Caki2 (cell line): ENCODE results near the gene KCTD6. TPM values are rescaled to one million over a fixed set of nuclear protein-coding genes. Genes with fewer than 3 reads are reported as not detected.
A peak's percentile ranks its signal among the peaks of the same experiment; 100 is the strongest.

Source experiments
- DNase-seq: peaks from one replicate; pipeline ENCODE4 v3.0.0-alpha.2; 2015; ENCODE audit warnings: low read depth
- in situ Hi-C: cut with HindIII; loops from 2 replicates; pipeline ENCODE4 v1.10.0; 2016; ENCODE audit warnings: low sequenced_read_pairs, low pct_unique_long_range_greater_than_20kb, mixed read lengths
- total RNA-seq: library from RNA; depleted of rRNA; stranded (reverse); fragments of >200 nt; shearing (Covaris generic); gene quantifications from 2 replicates; pipeline ENCODE4 v1.2.3, GENCODE V29; 2014; ENCODE audit warnings: low replicate concordance

The KCTD6 gene
- total RNA-seq, 1 experiment from 2014 or later: 3.5 TPM

DNA sequence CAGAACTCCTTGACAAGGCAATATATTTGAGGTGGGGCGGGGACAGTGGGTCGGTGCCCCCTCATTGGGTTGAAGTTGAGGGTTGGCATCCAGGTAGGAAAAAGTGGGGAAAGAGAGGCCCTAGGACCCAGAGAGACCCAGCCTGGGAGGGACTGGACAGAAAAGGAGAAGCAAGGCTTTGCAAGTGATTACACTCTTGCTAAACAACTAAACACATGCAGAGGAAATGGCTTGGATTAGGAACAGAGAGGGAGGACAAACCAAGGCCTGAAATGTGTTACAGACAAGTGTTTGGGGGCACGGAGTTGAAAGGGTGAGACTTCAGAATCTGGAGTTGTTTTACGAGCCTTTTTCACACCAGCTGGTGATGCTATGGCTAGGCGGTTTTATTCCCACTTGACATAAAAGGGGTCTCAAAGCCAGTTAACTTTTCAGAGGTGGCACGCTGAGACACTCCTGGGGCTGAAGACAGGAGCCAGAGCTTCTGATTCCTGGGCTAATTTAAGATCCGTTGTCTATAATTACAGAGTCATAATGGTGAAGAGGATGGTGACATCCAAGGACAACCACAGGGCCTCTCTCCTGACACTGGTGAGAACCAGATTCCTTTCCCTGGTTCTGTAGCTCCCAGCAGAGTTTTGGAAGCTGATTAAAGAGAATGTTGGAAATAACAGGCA is 7.7 kb upstream of the KCTD6 start:
- in situ Hi-C loops: no loop called here
- DNase-seq: no peak

DNA sequence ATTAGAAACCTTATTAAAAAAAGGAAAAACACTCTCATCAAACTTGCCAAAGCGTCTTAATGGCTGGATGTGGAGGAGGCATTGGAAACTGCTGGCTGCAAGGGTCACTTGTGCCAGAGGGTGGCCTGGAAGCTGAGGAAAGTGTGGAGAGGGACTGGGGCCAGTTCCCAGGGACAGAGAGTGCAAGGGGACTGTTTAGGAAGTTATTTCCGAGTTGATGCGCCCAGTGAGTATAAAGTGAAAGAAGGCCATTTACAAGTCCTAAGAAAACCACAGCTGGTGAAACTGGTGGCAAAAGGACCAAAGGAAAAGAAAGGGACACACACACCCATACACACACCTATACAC is 7.2 kb upstream of the KCTD6 start:
- in situ Hi-C loops: no loop called here
- DNase-seq: no peak

DNA sequence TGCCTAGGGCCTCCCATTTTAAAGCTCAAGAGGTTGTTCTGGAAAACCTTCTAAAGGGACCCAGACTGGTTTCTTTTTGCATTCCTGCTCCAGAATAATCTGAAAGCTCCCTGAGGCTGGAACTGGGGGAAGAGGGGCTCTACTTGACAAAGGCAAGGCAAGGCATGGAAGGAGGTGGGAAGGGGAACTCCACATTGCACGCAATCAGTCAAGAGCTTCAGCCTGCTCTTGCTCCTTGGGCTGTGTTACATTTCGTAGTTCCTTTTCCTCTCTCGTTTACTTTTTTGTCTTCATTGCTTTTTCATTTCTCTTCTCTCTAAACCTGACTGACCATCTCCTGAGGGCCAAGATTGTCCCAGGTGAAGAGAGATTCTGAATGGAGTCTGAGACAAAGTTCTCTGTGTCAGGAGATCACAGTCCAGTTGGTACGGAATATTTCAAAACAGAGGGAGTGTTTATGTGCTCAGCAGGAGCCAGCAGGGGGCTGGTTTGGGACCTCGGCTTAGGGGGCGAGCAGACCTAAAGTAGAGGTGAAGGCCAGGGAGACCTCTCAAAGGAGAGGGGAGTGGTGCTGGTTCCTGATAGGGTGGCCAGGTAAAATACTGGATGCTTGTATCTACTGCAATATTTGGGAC is 6.0 kb upstream of the KCTD6 start:
- in situ Hi-C loops: no loop called here
- no peak for DNase-seq

DNA sequence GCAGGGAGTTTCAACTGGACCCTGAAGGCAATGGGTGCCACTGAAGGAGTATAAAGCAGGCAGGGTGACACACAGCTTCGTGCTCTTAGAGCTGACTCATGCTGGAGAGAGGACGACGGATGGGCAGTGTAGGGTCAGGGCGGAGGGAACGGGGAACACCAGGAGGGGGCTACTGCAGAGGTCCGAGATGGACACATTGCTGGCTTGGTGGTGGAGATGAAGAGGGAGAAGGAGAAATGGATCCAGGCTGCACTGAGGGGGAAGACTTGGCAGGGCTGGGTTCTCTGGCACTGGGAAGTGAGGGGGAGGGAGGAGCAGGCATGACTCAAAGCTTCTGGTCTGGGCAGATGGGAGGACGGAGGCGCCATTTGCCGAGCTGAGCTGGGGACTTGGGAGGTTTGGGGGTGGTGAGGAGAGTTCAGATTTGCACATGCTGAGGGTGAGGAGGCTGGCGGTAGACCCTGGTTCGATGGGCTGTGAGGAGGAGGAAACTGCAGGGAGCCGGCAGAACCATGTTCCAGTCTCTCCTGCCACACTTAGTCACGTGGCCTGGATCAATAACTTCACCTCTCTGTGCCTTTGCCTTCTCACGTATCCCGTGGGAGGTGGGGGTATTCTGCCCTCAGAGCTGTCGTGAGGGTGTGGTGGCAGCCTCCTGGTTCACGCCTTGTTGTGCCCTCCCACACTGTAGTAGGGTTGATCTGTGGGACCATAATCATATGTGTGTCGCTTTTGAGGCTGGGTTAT is 4.6 kb upstream of the KCTD6 start:
- DNase-seq: peak; percentile 60
- in situ Hi-C loops: no loop called here

DNA sequence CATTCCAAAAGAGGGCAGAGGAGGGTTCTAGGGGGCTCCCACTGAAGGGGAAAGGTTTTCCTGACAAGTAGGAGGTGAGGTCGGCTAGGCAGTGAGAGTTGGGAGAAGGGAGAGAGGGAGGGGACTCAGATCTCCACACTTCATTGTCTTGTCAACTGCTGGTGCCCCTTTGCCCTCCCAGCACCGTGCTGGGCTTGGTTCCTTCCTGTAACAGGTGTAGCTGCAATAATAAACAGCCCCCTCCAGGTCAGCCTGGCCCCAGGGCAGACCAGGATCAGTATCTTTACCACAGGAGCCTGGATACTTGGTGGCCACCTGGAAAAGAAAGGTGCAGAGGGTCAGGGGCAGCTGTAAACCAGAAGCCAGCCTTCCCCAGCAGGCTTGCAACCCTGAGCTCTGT is 2.9 kb upstream of the KCTD6 start:
- in situ Hi-C loops: no loop called here
- no peak for DNase-seq

DNA sequence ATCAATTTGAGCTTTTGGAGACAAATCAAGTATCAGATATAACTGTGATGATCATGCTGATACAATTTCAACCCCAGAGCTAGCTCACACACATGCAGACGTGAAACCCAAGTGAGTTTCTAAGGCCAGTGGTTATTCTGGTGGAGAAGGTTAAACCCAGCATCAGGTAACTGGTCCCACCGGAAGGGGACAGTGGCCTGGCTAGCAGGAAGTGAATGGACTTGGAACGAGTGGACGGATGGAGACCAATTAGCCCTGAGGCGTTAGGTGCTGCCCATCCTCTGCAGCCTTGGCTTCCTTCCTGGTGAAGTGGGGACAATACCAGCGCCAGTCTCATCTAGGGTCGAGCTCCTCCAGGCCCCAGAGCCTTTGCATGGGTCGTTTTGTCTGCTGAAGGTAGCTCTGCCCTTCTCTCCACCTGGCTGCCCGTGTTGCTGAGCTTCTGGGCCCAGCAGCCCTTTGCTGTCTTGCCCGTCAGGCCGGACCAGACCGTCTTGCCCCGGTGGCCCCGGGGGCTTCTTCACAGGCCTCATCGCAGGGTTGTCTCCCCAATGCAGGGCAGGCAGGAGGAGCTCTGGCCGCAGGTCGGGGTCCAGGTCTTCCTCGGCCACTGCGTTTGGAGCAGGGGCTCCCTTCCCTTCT is 915 bp upstream of the KCTD6 start:
- DNase-seq: no peak
- in situ Hi-C loops: no loop called here

DNA sequence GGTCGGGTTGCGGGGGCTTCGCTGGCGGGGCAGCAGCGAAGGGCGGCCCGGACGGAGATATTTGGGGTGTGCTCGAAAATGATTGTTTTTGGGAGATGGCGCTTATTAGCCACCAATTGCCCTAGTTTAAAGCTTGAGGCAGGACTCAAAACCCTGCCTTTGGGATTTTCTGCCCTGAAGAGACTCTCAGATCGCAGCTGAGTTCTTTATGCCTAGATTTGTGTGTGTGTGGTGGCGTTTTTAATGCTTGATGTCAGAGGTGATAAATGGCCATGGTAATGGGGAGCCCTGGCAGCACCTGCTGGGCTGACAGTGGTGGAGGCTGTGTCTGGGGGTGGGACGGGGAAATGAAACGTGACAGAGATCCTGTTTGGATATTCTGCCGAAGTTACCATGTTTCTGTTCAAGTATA is 604 bp downstream of the KCTD6 start:
- in situ Hi-C loops: no loop called here
- no peak for DNase-seq

DNA sequence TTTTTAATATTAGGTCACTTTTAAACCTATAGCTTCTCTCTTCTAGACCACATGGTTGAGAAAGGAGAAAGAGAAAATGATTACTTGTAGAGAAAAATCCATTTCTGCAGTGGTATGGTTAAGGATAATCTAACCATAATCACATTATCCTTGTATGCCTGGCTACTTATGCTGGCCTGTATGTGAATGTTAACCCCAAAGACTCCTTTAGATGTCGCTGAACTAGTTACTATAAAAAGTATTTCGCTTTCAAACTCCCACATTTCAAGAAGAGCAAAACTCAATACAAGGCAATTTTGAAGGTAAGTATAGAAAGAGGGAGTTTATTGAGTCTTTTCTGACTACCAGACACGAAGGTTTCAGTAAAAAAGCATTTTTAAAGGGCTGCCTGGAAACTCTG is 2.2 kb downstream of the KCTD6 start:
- no peak for DNase-seq
- in situ Hi-C loops: no loop called here

DNA sequence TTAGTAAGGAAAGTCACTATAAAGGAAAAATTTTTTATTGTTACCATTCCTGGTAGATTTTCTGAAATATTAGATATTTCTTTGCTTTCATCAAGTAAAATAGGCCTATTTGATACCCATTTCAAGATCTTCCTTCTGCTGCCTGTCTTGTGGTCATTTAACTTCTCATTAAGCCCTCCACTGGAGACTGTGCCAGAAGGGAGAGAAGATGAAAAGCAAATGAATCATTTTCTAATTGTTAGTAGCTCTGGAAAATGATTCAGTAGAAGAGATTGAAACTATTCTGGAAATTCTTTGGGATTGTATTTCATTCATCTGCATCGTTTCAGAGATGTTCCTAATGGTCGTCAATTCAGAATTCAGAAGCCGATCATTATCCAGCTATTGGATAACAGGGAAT is 3.2 kb downstream of the KCTD6 start:
- in situ Hi-C loops: no loop called here
- no peak for DNase-seq

DNA sequence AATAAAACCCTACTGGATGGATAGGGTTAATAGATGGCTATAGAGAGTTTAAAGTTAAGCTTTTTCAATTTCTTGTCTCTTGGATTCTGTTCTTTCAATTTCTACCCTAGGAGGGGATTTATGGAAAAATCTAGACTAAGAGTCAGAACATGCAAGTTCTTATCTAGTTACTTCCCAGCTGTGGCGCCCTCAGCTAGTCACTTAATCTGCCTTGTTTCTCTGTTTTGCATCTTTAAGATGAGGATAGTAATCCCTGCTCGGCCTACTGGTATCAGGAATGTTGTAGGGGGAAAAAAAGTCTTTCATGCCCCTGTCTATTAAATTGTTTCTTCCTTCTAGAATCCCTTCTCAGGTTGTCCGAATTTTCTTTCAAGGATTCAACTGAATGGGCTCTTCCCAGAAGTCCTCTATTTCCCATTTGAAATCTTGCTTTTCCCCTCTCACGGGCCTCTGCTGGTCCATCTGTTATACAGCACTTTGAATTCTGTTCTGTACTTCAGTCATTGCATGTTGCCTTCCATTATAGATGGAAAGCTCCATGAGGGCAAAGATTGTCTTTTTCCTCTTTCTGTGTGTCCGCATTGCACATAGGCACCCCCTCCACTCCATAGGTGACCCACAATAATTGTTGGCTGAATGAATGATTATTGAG is 4.4 kb downstream of the KCTD6 start:
- in situ Hi-C loops: no loop called here
- no peak for DNase-seq

DNA sequence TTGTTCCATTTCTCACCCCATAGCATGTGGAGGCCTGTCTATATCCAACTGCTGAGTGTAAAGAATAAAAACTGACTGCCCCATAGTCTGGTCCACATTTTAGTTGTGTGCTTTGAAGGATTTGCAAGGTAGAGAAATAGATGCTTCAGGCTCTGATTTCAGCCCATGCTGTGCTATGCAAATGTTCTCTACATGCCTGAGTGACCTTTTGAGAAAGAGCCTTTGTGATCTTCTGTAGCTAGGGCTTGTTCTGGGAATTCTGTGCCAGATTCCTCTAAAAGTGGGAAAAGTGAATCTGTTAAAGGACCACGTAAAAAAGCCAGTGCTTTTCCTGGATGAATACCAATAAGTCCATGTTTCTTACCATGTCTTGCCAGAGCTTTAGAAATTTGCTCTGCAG is 5.2 kb downstream of the KCTD6 start:
- in situ Hi-C loops: no loop called here
- DNase-seq: peak; percentile 12

DNA sequence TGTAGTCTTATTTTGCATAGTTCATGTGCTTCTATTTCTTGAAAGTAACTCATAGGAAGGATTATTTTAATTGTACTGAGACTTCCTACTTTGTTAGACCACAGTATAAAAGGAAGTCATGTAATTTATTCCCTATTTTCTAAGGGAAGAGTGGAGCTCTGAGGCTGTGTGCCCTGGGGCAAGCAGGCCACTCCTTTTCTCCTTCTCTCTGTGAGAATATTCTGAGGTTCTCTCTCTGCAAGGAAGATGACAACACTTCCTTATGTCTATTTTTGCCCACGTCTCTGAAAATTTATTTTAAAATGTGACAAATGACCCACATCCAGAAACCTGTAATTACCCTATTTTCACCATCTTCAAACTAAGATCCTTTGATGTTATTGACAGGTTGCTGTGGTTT is 11.0 kb downstream of the KCTD6 start:
- no peak for DNase-seq
- in situ Hi-C loops: no loop called here

DNA sequence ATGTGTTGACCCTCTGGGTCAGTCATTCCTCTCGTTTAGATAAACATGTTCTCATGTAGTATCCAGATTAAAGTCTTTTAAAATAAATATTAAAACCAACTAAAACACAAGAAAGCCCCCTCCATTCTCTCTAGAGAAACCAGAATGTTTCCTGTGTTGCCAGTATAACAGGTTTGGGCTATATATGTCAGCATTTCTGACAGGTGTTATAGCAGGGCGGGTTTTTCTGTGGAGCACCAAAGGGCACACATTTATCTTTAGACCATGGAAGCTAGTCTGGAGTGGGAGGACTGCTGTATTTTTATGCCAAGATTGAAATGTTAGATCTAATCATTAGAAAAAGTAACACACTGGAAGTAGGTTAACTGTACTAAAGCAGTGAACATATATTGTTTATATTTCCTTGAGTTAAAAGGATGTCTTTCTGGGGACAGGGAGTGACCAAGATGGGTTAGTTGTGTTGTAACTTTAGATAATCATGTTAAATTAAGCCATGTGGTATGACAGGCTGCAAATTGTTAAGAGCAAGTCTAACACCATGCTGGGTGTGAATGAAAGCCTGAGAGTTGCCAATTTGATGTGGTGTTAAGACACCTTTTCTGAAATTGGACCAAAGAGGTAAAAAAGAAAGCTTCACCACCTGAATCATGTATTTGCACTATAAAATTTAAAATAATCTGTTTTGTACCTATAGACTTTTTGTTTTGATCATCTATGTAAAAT is 15.6 kb downstream of the KCTD6 start:
- in situ Hi-C loops: no loop called here
- DNase-seq: no peak

DNA sequence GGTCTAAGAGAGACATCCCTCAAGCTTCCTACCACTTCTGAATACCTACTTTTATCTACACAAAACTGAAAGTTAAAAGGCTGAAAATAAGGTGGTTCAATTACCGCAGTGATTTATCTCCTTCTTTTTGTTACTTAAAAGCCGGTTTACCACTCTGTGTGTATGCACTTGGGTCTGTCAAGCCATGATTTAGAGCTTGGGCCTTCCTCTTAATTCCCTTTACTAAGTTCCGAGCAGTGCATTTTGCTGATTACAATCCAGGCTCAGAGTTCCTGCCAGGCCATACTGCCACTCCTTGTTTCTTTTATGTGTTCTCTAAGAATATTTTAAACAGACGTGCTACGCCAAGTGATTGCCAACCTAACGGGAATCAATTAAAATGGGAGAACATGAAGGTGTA is 16.5 kb downstream of the KCTD6 start:
- no peak for DNase-seq
- in situ Hi-C loops: no loop called here

DNA sequence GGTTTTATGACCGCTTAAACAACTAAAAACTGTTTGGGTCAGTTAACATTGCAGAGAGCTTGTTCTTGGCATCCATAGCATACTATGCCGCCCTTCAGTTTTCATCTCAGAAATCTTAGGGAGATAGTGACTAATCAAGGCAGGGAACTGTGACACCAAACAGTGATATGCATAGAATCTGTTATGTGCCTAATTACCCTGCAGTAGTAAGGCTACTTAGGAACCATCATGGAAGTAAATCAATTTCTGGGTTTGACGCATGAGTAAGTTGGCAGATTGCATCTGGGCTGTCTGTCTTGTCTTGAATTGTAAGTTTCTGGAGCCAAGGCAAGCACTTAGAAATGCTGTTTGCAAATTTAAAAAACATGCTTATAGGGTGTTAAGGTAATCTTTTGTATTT is 22.5 kb downstream of the KCTD6 start:
- in situ Hi-C loops: no loop called here
- DNase-seq: no peak

DNA sequence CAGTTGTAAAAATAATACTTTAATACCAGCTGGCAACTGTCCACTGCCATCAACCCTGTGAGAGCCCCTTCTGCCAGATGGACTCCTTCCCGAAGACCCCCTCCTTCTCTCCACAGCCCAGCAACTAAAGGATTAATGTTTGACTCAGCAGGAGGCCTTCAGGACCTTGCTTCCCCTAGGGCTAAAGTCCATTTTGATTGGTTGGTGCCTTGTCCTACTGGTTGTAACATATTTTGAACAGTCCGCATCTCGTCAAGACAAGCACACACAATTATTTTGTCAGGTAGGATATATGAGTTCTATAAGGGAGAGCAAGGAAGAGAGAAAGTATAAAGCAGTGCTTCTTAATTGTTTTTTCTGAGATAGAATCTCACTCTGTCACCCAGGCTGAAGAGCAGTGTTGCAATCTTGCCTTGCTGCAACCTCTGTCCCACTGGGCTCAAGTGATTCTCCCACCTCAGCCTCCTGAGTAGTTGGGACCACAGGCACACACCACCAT is 26.4 kb downstream of the KCTD6 start:
- in situ Hi-C loops: no loop called here
- no peak for DNase-seq

DNA sequence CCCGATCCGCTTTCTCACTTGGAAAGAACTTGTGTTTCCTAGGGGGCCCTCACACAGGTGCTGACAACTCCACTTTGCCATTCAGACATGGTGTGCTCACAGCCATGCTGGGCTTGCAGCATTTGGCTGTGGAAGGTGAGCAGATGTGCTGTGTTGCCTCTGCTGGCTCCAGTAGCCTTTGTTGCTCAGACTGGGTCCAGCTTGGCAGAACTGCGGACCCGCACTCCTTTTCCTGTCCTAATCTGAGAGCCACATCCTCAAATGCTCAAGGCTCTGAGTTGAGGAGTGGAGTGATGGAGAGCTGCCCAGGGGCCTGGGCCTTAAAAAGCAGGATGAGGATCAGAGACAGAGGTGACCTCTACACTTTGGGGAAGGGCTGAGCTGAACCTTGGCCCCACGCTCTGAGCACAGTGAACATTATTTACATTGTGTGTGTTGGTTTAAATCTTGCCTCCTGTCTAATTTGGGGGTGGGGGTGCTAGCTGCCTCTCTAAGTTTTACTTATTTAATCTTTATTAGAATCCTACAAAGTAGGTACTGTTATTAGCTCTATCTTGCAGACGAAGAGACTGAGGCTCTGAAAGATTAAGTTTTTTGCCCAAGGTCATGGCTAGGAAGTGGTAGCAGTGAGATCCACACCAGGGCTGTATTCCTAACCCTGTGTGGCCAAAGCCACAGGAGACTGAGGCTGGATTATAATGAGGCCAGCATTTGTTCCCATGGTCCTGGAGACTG is 27.9 kb downstream of the KCTD6 start:
- in situ Hi-C loops: no loop called here

More for the DNA sequence above, 27.9 kb downstream of the KCTD6 start:
- DNase-seq: no peak
